ENCODE measurements around the gene PPP4R2. TPM values are rescaled to one million over a fixed set of nuclear protein-coding genes. Genes with fewer than 3 reads are reported as not detected.

PPP4R2 gene
- total RNA-seq, 4 donors from 2014 or later, result 32.2 to 57.6 (median 40.2) TPM

DNA sequence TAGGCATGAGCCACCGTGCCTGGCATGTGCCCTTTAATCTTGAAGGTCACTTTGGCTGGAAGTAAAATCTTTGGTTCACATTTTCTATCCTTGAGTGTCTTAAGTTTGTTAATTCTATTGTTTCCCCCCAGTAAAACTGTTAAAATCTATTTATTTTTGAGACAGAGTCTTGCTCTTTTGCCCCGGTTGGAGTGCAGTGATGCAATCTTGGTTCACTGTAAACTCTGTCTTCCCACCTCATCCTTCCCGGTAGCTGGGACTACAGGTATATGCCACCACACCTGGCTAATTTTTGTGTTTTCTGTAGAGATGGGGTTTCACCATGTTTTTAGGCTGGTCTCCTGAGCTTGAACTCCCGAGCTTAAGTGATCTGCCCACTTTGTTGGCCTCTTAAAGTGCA lies 7.7 kb downstream of the PPP4R2 start:
- Histone ChIP-seq H3K4me3 (no peak overlapping the region), H3K36me3 (peaks cover 0 to 38% of the 10 kb centered on the region in 2 donors), H3K4me1 (peaks cover 7 to 74% (median 20%) of the 10 kb centered on the region in 3 donors), H3K9me3 (no peaks in the 10 kb centered on the region), H3K27me3 (no peaks in the 10 kb centered on the region), H3K27ac (no peak overlapping the region)
- no peak for ATAC-seq
- 80 to 83% methylated on average over 3 to 4 of the region's 4 CpGs for WGBS, 2 donors (ENCODE audit: low coverage in 1 of 2)
- TF ChIP-seq, protein P1, sequence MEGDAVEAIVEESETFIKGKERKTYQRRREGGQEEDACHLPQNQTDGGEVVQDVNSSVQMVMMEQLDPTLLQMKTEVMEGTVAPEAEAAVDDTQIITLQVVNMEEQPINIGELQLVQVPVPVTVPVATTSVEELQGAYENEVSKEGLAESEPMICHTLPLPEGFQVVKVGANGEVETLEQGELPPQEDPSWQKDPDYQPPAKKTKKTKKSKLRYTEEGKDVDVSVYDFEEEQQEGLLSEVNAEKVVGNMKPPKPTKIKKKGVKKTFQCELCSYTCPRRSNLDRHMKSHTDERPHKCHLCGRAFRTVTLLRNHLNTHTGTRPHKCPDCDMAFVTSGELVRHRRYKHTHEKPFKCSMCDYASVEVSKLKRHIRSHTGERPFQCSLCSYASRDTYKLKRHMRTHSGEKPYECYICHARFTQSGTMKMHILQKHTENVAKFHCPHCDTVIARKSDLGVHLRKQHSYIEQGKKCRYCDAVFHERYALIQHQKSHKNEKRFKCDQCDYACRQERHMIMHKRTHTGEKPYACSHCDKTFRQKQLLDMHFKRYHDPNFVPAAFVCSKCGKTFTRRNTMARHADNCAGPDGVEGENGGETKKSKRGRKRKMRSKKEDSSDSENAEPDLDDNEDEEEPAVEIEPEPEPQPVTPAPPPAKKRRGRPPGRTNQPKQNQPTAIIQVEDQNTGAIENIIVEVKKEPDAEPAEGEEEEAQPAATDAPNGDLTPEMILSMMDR (IDR thresholded peaks at IDR 0.05), result no peak
- TF ChIP-seq EP300 (IDR thresholded peaks at IDR 0.05), result no peak
- no peak for TF ChIP-seq POLR2A (IDR thresholded peaks at IDR 0.05)
- no peak for TF ChIP-seq POLR2AphosphoS5 (IDR thresholded peaks at IDR 0.05)

DNA sequence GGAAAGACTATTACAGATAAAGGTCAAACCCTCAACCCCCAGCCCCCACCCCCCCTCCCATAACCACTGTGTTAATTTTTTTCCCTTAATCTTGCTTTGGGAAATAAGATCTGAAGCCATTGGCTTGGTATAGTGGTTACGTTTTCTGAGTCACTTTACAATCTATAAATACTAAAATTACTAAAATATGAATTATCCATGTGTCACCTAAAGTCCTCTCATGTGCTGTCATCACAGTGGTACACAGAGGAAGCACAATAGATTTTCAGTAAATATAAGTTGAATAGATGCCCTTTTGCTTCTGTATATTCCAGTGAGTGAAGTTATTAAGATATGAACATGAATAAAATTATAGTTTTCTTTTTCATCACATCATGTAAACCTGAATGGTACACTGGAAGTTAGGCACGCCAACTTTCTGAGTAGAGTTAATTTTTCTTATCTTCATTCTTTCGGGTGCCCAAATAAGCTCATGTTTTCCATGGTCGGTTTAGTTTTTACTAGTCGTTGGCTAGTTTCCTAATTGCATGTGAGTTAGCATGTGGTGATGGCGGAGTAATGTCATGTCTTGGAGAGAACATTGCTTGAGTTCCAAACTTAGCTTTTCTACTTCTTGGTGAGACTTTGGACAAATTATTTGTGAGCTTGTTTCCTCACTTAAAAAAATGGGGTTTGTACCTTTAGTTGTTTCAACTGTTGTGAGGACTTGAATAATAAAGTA lies 11.5 kb downstream of the PPP4R2 start:
- peaks cover 0 to 66% (median 4%) of the 10 kb centered on the region in 3 donors for H3K4me1 ChIP-seq
- 46 to 50% methylated on average over 6 of the region's 6 CpGs for WGBS, 2 donors (ENCODE audit: low coverage in 1 of 2)

DNA sequence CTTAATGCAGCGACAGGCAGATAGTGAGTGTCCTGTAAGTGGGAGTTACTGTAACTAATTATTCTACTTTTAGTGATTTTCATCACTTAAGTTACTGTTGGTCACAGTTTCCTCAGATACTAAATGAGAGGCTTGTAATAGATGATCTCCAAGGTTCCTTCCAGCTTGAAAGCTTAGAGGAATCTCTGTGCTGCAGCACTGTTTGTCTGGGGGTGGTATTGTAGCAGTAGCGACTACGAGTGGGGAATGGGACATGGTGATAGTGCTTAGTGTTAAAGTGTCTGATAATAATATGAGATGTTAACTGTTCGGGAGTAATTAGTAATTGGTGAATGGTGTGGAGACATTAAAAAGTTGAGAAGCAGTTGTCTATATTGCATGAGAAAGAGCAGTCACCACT lies 12.4 kb downstream of the PPP4R2 start:
- Histone ChIP-seq H3K4me3 (no peak overlapping the region), H3K9me3 (no peaks in the 10 kb centered on the region), H3K36me3 (peaks cover 0 to 28% of the 10 kb centered on the region in 2 donors), H3K27me3 (no peaks in the 10 kb centered on the region), H3K4me1 (peaks cover 0 to 66% (median 4%) of the 10 kb centered on the region in 3 donors), H3K27ac (no peak overlapping the region)
- TF ChIP-seq POLR2A (IDR thresholded peaks at IDR 0.05), result no peak
- TF ChIP-seq POLR2AphosphoS5 (IDR thresholded peaks at IDR 0.05), result no peak
- TF ChIP-seq, protein P1 (IDR thresholded peaks at IDR 0.05), result no peak
- no peak for TF ChIP-seq EP300 (IDR thresholded peaks at IDR 0.05)
- no peak for ATAC-seq
- 77 to 94% methylated on average over 3 to 4 of the region's 4 CpGs for WGBS, 2 donors (ENCODE audit: low coverage in 1 of 2)

More for the DNA sequence above, 11.5 kb downstream of the PPP4R2 start:
- no peak for ATAC-seq
- no peak for TF ChIP-seq POLR2AphosphoS5 (IDR thresholded peaks at IDR 0.05)
- no peak for TF ChIP-seq POLR2A (IDR thresholded peaks at IDR 0.05)
- no peak for TF ChIP-seq EP300 (IDR thresholded peaks at IDR 0.05)
- TF ChIP-seq, protein P1 (IDR thresholded peaks at IDR 0.05), result no peak
- Histone ChIP-seq H3K4me3 (no peak overlapping the region), H3K9me3 (no peaks in the 10 kb centered on the region), H3K36me3 (peaks cover 0 to 28% of the 10 kb centered on the region in 2 donors), H3K27me3 (no peaks in the 10 kb centered on the region), H3K27ac (no peak overlapping the region)

DNA sequence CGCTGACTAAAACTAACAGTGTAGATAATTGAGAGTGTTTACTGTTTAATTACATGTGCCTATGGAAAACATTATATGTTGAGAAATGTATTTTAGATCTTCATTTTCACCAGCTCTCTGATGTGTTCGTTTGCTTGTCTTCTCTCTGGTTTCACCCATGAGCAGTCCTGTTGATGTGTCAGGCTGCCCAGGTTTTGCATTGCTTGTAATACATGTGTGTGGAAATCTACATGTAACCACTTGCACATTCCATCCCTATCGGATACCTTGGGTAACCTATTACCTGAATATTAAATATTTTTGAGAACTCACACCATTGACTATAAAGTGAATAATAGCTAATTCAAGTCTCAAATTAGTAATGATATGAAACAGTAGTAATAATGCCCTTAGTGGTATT lies 13.1 kb downstream of the PPP4R2 start:
- no peak for ATAC-seq
- Histone ChIP-seq H3K27ac (no peak overlapping the region), H3K4me1 (peaks cover 0 to 65% (median 4%) of the 10 kb centered on the region in 3 donors), H3K27me3 (no peaks in the 10 kb centered on the region), H3K9me3 (no peaks in the 10 kb centered on the region), H3K36me3 (peaks cover 0 to 28% of the 10 kb centered on the region in 2 donors), H3K4me3 (no peak overlapping the region)
- TF ChIP-seq POLR2AphosphoS5 (IDR thresholded peaks at IDR 0.05) (no peak), POLR2A (IDR thresholded peaks at IDR 0.05) (no peak), EP300 (IDR thresholded peaks at IDR 0.05) (no peak)
- TF ChIP-seq, protein P1 (IDR thresholded peaks at IDR 0.05), result no peak
- 74 to 82% methylated on average over 3 of the region's 3 CpGs for WGBS, 2 donors (ENCODE audit: low coverage in 1 of 2)

DNA sequence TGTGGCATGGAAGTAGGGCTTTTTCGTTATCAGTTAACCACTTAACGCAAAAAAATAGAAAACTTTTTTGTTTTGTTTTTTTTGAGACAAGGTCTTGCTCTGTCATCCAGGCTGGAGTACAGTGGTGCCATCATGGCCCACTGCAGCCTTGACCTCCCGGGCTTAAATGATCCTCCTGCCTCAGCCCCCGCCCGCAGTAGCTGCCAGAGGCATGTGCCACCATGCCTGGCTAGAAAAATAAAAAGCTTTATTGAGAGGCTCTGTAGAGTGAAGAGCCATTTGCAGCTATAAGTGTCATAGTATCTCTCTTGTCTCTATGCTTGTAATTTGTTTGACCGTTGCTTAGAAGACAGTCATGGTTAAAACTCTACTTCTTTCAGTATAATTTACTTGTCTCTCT lies 13.5 kb downstream of the PPP4R2 start:
- Histone ChIP-seq H3K4me1 (peaks cover 0 to 65% (median 4%) of the 10 kb centered on the region in 3 donors), H3K27me3 (no peaks in the 10 kb centered on the region), H3K4me3 (no peak overlapping the region), H3K9me3 (no peaks in the 10 kb centered on the region), H3K36me3 (peaks cover 0 to 28% of the 10 kb centered on the region in 2 donors), H3K27ac (no peak overlapping the region)
- TF ChIP-seq EP300 (IDR thresholded peaks at IDR 0.05), result no peak
- no peak for TF ChIP-seq POLR2AphosphoS5 (IDR thresholded peaks at IDR 0.05)
- no peak for TF ChIP-seq POLR2A (IDR thresholded peaks at IDR 0.05)
- TF ChIP-seq, protein P1 (IDR thresholded peaks at IDR 0.05), result no peak
- 81 to 87% methylated on average over 4 to 6 of the region's 6 CpGs for WGBS, 2 donors (ENCODE audit: low coverage in 1 of 2)
- ATAC-seq, result no peak

Data from gastroesophageal sphincter (tissue), 4 donors.